Sigmoid colon (tissue), 4 donors: Measurements from ENCODE around the gene CTNND2.

Experiments
- CTCF ChIP-seq, 4 experiments: fragments of 450-650 bp in 3 of 4; fragments of 200-600 bp in 1 of 4; IDR thresholded peaks; one replicate each; pipeline ENCODE4 v1.5.1; 2016 to 2019; ENCODE audit warnings: antibody characterized with exemption in 4 of 4, mild to moderate bottlenecking in 3 of 4, moderate library complexity in 2 of 4
- POLR2AphosphoS5 ChIP-seq, 4 donors: sonication (generic); formaldehyde crosslinking; IDR thresholded peaks; one replicate each; pipeline ENCODE4 v1.6.1; 2017; ENCODE audit warnings: antibody characterized with exemption in 4 of 4

GRCh38 chr5:11251247-11251646 is 653.0 kb downstream of the CTNND2 start:
- TF ChIP-seq CTCF (IDR thresholded peaks at IDR 0.05) (no peak), POLR2AphosphoS5 (IDR thresholded peaks at IDR 0.05) (no peak)
